CD4-positive, alpha-beta memory T cell (primary cell): ENCODE results near the gene UBE2H. TPM values are rescaled to one million over a fixed set of nuclear protein-coding genes. Genes with fewer than 3 reads are reported as not detected.

ENCODE experiments used
- CTCF ChIA-PET: fragments of 350-600 bp; sonication (Branson Sonifier 250); formaldehyde crosslinking; loops from one replicate; lab custom pipeline; 2021; ENCODE audit warnings: inconsistent platforms; ENCODE audit not compliant: partially characterized antibody; lab: Charles Lee
- POLR2A ChIA-PET: fragments of 350-600 bp; sonication (Branson Sonifier 250); formaldehyde crosslinking; loops from one replicate; lab custom pipeline; 2021; ENCODE audit not compliant: partially characterized antibody; lab: Charles Lee
- DNase-seq, 5 donors: peaks; one replicate each; pipeline versions ENCODE4 v3.0.0 to v3.0.0-alpha.2; 2020 to 2022; ENCODE audit warnings: mixed read lengths in 1 of 5
- H3K27ac ChIP-seq: one replicate; pipeline ENCODE4 v1.7.0; 2013; ENCODE audit warnings: low read depth, low read length
- H3K27me3 ChIP-seq: 2 replicates; pipeline ENCODE4 v1.7.0; 2013; ENCODE audit warnings: mild to moderate bottlenecking, low read length, moderate library complexity; ENCODE audit not compliant: insufficient read depth
- H3K36me3 ChIP-seq: 2 replicates; pipeline ENCODE4 v1.7.0; 2013; ENCODE audit warnings: mild to moderate bottlenecking, low read length, moderate library complexity; ENCODE audit not compliant: insufficient read depth
- H3K4me1 ChIP-seq: 2 replicates; pipeline ENCODE4 v1.7.0; 2013; ENCODE audit warnings: mild to moderate bottlenecking, low read length, moderate library complexity; ENCODE audit not compliant: insufficient read depth
- H3K4me3 ChIP-seq, 2 donors: one replicate each; pipeline ENCODE4 v1.7.0; 2013; ENCODE audit warnings: low read length in 2 of 2, mild to moderate bottlenecking in 1 of 2
- H3K9me3 ChIP-seq, 2 donors: one replicate each; pipeline ENCODE4 v1.7.0; 2013; ENCODE audit warnings: low read length in 2 of 2, control low read depth in 1 of 2; ENCODE audit not compliant: control insufficient read depth in 1 of 2
- H3K27ac Mint-ChIP-seq, 7 donors: one replicate each; pipeline ENCODE4 v1.8.0; 2020 to 2021; ENCODE audit warnings: mixed read lengths in 7 of 7, mild to moderate bottlenecking in 6 of 7, inconsistent platforms in 3 of 7, moderate library complexity in 3 of 7
- H3K27me3 Mint-ChIP-seq, 2 donors: one replicate each; pipeline ENCODE4 v1.8.0; 2020 to 2021; ENCODE audit warnings: mixed read lengths in 2 of 2
- H3K36me3 Mint-ChIP-seq, 2 donors: one replicate each; pipeline ENCODE4 v1.8.0; 2020 to 2021; ENCODE audit warnings: mixed read lengths in 2 of 2, inconsistent platforms in 1 of 2, mild to moderate bottlenecking in 1 of 2
- H3K4me1 Mint-ChIP-seq, 4 donors: one replicate each; pipeline ENCODE4 v1.8.0; 2020 to 2021; ENCODE audit warnings: mixed read lengths in 4 of 4, mild to moderate bottlenecking in 1 of 4
- H3K4me3 Mint-ChIP-seq, 8 donors: one replicate each; pipeline ENCODE4 v1.8.0; 2020 to 2021; ENCODE audit warnings: mixed read lengths in 8 of 8, mild to moderate bottlenecking in 7 of 8, moderate library complexity in 6 of 8, inconsistent platforms in 3 of 8
- H3K9me3 Mint-ChIP-seq, 8 donors: one replicate each; pipeline ENCODE4 v1.8.0; 2020 to 2021; ENCODE audit warnings: mixed read lengths in 8 of 8, mild to moderate bottlenecking in 5 of 8, inconsistent platforms in 3 of 8, moderate library complexity in 1 of 8
- intact Hi-C: fragments of 100-400 bp; cut with micrococcal nuclease; formaldehyde crosslinking; loops from one replicate; pipeline ENCODE4 v1.15.1; 2023
- polyA plus RNA-seq, 2 donors: library from polyadenylated mRNA; unstranded; fragments of 300-500 nt; fragmentation: Illumina TruSeq; gene quantifications; one replicate each; pipeline ENCODE4 v1.2.3, GENCODE V29; 2021
- total RNA-seq, 2 experiments: library from RNA; stranded (reverse); gene quantifications; one replicate each; pipeline ENCODE4 v1.2.3, GENCODE V29; 2021

The UBE2H gene
- total and polyA plus RNA-seq, 4 experiments from 2014 or later, result 42.6 to 56.6 (median 44.8) TPM

- Mint-ChIP-seq H3K4me1 (peaks cover 36 to 72% (median 51%) of the 10 kb centered on the region in 4 donors), H3K27me3 (no peaks in the 10 kb centered on the region), H3K36me3 (peaks cover 10 to 42% of the 10 kb centered on the region in 2 donors), H3K4me3 (no peak overlapping the region), H3K27ac (no peak overlapping the region), H3K9me3 (no peaks in the 10 kb centered on the region)
- Histone ChIP-seq H3K9me3 (no peaks in the 10 kb centered on the region), H3K4me1 (peaks cover 24% of the 10 kb centered on the region), H3K36me3 (no peaks in the 10 kb centered on the region), H3K27ac (no peak overlapping the region), H3K27me3 (no peaks in the 10 kb centered on the region), H3K4me3 (no peak overlapping the region)
- no peak for DNase-seq
- POLR2A ChIA-PET, result no interaction called here
- CTCF ChIA-PET, result interaction anchor here (1.2 kb wide), 1 partner anchor 22 kb away, joined by 3 read pairs; no protein-coding TSS in a partner anchor
- intact Hi-C loops, result no loop called here
These were observed 101.6 kb downstream of the UBE2H start for GRCh38 chr7:129851174-129851573.

DNA sequence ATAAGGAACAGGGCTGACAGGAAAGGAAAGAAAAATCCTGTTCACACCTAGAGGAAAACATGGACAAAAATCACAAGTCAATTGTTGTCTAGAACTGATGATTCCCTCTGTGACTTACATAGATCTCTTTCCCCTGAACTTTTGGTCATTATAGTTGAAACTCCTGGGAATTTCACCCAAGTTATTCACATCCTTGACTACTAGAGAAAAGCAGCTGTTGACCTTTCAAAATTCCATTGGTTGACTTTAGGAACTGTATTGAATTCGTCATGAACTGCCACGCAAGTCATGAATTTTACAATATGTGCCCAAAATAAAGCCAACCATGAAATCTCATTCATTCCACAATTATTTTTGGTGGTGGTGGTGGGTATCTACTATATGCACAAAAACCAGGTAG, 104.3 kb downstream of the UBE2H start:
- intact Hi-C loops, result no loop called here
- Histone ChIP-seq H3K27me3 (no peaks in the 10 kb centered on the region), H3K4me3 (no peak overlapping the region), H3K27ac (no peak overlapping the region), H3K9me3 (no peaks in the 10 kb centered on the region), H3K36me3 (no peaks in the 10 kb centered on the region), H3K4me1 (peaks cover 37% of the 10 kb centered on the region)
- Mint-ChIP-seq H3K9me3 (no peaks in the 10 kb centered on the region), H3K4me1 (peaks cover 31 to 72% (median 48%) of the 10 kb centered on the region in 4 donors), H3K27ac (no peak overlapping the region), H3K36me3 (peaks cover 6 to 36% of the 10 kb centered on the region in 2 donors), H3K27me3 (no peaks in the 10 kb centered on the region), H3K4me3 (no peak overlapping the region)
- DNase-seq, result no peak
- POLR2A ChIA-PET, result no interaction called here
- CTCF ChIA-PET, result no interaction called here

- Histone ChIP-seq H3K27ac (no peak overlapping the region), H3K4me1 (peaks cover 47% of the 10 kb centered on the region), H3K27me3 (no peaks in the 10 kb centered on the region), H3K36me3 (no peaks in the 10 kb centered on the region), H3K9me3 (no peaks in the 10 kb centered on the region), H3K4me3 (no peak overlapping the region)
- Mint-ChIP-seq H3K27me3 (no peaks in the 10 kb centered on the region), H3K4me3 (no peak overlapping the region), H3K4me1 (peaks cover 33 to 66% (median 52%) of the 10 kb centered on the region in 4 donors), H3K9me3 (no peaks in the 10 kb centered on the region), H3K36me3 (peaks cover 6 to 25% of the 10 kb centered on the region in 2 donors), H3K27ac (peak overlapping the region in 1 of 7 donors; percentile 72)
- intact Hi-C loops, result no loop called here
- CTCF ChIA-PET, result interaction anchor here (0.7 to 1.8 kb wide), 2 partner anchors 21 to 72 kb away, joined by 3 to 7 read pairs; no protein-coding TSS in a partner anchor
- POLR2A ChIA-PET, result no interaction called here
- no peak for DNase-seq
These were observed 106.8 kb downstream of the UBE2H start for GRCh38 chr7:129845972-129846327.

- intact Hi-C loops, result no loop called here
These were observed 107.4 kb downstream of the UBE2H start for GRCh38 chr7:129845178-129845971.

GRCh38 chr7:129843978-129844840, 108.6 kb downstream of the UBE2H start:
- Histone ChIP-seq H3K36me3 (no peaks in the 10 kb centered on the region), H3K4me1 (peaks cover 51% of the 10 kb centered on the region), H3K9me3 (no peaks in the 10 kb centered on the region), H3K27ac (no peak overlapping the region), H3K27me3 (no peaks in the 10 kb centered on the region), H3K4me3 (no peak overlapping the region)
- no peak for DNase-seq
- Mint-ChIP-seq H3K4me3 (peak overlapping the region in 3 of 8 donors; percentile 2 to 69 (median 21)), H3K36me3 (peaks cover 6 to 23% of the 10 kb centered on the region in 2 donors), H3K9me3 (no peaks in the 10 kb centered on the region), H3K27ac (peak overlapping the region in 5 of 7 donors; percentile 1 to 92 (median 50)), H3K4me1 (peaks cover 40 to 74% (median 57%) of the 10 kb centered on the region in 4 donors), H3K27me3 (no peaks in the 10 kb centered on the region)
- intact Hi-C loops, result no loop called here
- CTCF ChIA-PET, result interaction anchor here (0.9 to 1.8 kb wide), 5 partner anchors 9 to 167 kb away, joined by 3 to 7 read pairs (median 5); no protein-coding TSS in a partner anchor
- POLR2A ChIA-PET, result no interaction called here

More at GRCh38 chr7:129845178-129845971, 107.4 kb downstream of the UBE2H start:
- no peak for DNase-seq
- Mint-ChIP-seq H3K27ac (peak overlapping the region in 4 of 7 donors; percentile 24 to 64 (median 48)), H3K4me3 (peak overlapping the region in 6 of 8 donors; percentile 4 to 53 (median 33)), H3K4me1 (peaks cover 39 to 72% (median 57%) of the 10 kb centered on the region in 4 donors), H3K36me3 (peaks cover 6 to 25% of the 10 kb centered on the region in 2 donors), H3K9me3 (no peaks in the 10 kb centered on the region), H3K27me3 (no peaks in the 10 kb centered on the region)
- Histone ChIP-seq H3K27ac (no peak overlapping the region), H3K4me1 (peaks cover 51% of the 10 kb centered on the region), H3K9me3 (no peaks in the 10 kb centered on the region), H3K27me3 (no peaks in the 10 kb centered on the region), H3K4me3 (no peak overlapping the region), H3K36me3 (no peaks in the 10 kb centered on the region)
- ChIA-PET CTCF (interaction anchor here (0.7 to 1.8 kb wide), 4 partner anchors 8 to 73 kb away, joined by 3 to 7 read pairs (median 4); no protein-coding TSS in a partner anchor), POLR2A (no interaction called here)

- intact Hi-C loops, result no loop called here
- Mint-ChIP-seq H3K27me3 (no peaks in the 10 kb centered on the region), H3K36me3 (peaks cover 10 to 21% of the 10 kb centered on the region in 2 donors), H3K4me3 (peak overlapping the region in 3 of 8 donors; percentile 15 to 69 (median 31)), H3K9me3 (no peaks in the 10 kb centered on the region), H3K27ac (peak overlapping the region in 4 of 7 donors; percentile 18 to 79 (median 47)), H3K4me1 (peaks cover 38 to 77% (median 55%) of the 10 kb centered on the region in 4 donors)
- Histone ChIP-seq H3K4me3 (no peak overlapping the region), H3K4me1 (peaks cover 51% of the 10 kb centered on the region), H3K36me3 (no peaks in the 10 kb centered on the region), H3K9me3 (no peaks in the 10 kb centered on the region), H3K27ac (no peak overlapping the region), H3K27me3 (no peaks in the 10 kb centered on the region)
- POLR2A ChIA-PET, result no interaction called here
- no peak for DNase-seq
- CTCF ChIA-PET, result interaction anchor here (0.7 to 1.5 kb wide), 3 partner anchors 13 to 168 kb away, joined by 3 to 6 read pairs (median 3); no protein-coding TSS in a partner anchor
These were observed 109.3 kb downstream of the UBE2H start for GRCh38 chr7:129843365-129843898.
